Stimulated activated naive CD8-positive, alpha-beta T cell treated with anti-CD3 and anti-CD28 coated beads, Interleukin-15, amount 100 ng/mL, for 72 hours (primary cell): Measurements from ENCODE around the gene ARHGEF39.

Experiments
- ATAC-seq: fragments of 150-1000 bp; cut with Tn5 transposase; 2 replicates; pipeline ENCODE4 v1.10.0; 2021; ENCODE audit warnings: mild to moderate bottlenecking, moderate library complexity
- DNase-seq, 2 donors: peaks; one replicate each; pipeline ENCODE4 v3.0.0; 2021 to 2022
- H3K27ac Mint-ChIP-seq, 2 donors: one replicate each; pipeline ENCODE4 v1.8.0; 2022; ENCODE audit warnings: mild to moderate bottlenecking in 2 of 2, mixed read lengths in 2 of 2, moderate library complexity in 2 of 2
- H3K27me3 Mint-ChIP-seq: one replicate; pipeline ENCODE4 v1.8.0; 2022; ENCODE audit warnings: mixed read lengths
- H3K4me1 Mint-ChIP-seq: one replicate; pipeline ENCODE4 v1.8.0; 2022; ENCODE audit warnings: mild to moderate bottlenecking, mixed read lengths
- H3K4me3 Mint-ChIP-seq, 2 donors: one replicate each; pipeline ENCODE4 v1.8.0; 2022; ENCODE audit warnings: mild to moderate bottlenecking in 2 of 2, mixed read lengths in 2 of 2, moderate library complexity in 1 of 2
- H3K9me3 Mint-ChIP-seq, 2 donors: one replicate each; pipeline ENCODE4 v1.8.0; 2022; ENCODE audit warnings: mixed read lengths in 2 of 2

ARHGEF39 gene

DNA sequence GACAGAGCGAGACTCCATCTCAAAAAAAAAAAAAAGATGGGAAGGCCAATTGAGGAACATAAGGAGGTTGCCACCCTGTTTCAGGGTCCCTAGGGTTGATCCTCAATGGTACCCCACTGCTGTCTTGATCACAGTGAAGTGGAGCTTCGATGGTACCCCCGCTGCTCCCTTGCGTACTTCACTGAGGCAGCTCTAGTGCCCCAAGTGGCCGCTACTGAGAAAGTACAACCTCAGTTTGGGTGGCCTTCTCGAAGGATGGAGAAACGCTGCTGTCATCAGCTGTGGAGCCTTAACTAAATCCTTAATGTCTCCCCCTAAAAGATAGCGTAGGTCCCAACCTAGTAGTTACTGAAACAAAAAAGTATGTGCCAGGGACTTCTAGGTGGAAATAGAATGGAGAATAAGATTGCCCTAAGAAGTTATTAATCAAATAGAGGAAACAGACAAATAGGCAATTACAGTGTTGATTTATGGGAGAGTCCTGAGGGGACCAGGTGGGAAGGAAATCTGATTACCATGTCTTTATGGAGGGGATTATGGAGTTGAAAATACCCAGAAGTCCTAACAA is 53.7 kb downstream of the ARHGEF39 start:
- no peak overlapping the region for H3K4me3 Mint-ChIP-seq
- H3K27ac Mint-ChIP-seq, result no peak overlapping the region
- ATAC-seq, result peak; percentile 86
- DNase-seq, result peak; percentile 45 to 54
- no peaks in the 10 kb centered on the region for H3K27me3 Mint-ChIP-seq
- no peaks in the 10 kb centered on the region for H3K9me3 Mint-ChIP-seq
- H3K4me1 Mint-ChIP-seq, result peaks cover 33% of the 10 kb centered on the region

DNA sequence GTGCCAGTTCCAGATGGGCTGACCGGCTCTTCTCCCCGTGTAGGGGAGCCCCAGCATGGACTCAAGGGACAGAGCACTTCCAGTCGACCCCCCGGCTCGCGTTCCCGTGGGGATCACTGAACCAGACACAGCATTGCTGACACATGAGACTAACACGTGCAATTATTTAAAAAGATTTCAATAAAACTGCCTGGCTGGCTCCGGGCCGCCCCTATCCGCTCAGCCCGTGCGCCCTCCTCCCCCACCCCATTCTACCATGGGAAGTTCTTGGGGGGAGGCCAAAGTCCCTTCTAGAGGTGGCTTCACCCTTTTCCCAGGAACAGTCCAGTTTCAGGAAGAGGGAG is 55.2 kb downstream of the ARHGEF39 start:
- H3K27ac Mint-ChIP-seq, result no peak overlapping the region

More for the DNA sequence above, 55.2 kb downstream of the ARHGEF39 start:
- H3K4me3 Mint-ChIP-seq, result no peak overlapping the region
- no peaks in the 10 kb centered on the region for H3K9me3 Mint-ChIP-seq
- no peaks in the 10 kb centered on the region for H3K27me3 Mint-ChIP-seq
- no peak for ATAC-seq
- no peak for DNase-seq
- H3K4me1 Mint-ChIP-seq, result peaks cover 31% of the 10 kb centered on the region
